ENCODE measurements around the gene CTNNA2.

The CTNNA2 gene

GRCh38 chr2:80333886-80334285 lies 821.0 kb downstream of the CTNNA2 start:
- peaks cover 1% of the 10 kb centered on the region for H3K9me3 Mint-ChIP-seq
- H3K36me3 Mint-ChIP-seq, result no peaks in the 10 kb centered on the region
- no peak overlapping the region for H3K27ac Mint-ChIP-seq
- ATAC-seq (ENCODE audit: low read depth) (no peak), DNase-seq (ENCODE audit: low spot score in 2 of 2) (no peak)
- H3K4me3 Mint-ChIP-seq, result no peak overlapping the region
- no peaks in the 10 kb centered on the region for H3K27me3 Mint-ChIP-seq
- H3K4me1 Mint-ChIP-seq, result no peaks in the 10 kb centered on the region

GRCh38 chr2:80335411-80335810 lies 822.6 kb downstream of the CTNNA2 start:
- Mint-ChIP-seq H3K4me3 (no peak overlapping the region), H3K36me3 (no peaks in the 10 kb centered on the region), H3K27me3 (no peaks in the 10 kb centered on the region), H3K4me1 (no peaks in the 10 kb centered on the region), H3K27ac (no peak overlapping the region), H3K9me3 (peaks cover 1% of the 10 kb centered on the region)
- DNase-seq (ENCODE audit: low spot score in 2 of 2) (no peak), ATAC-seq (ENCODE audit: low read depth) (no peak)

- DNase-seq (ENCODE audit: low spot score in 2 of 2) (no peak), ATAC-seq (ENCODE audit: low read depth) (no peak)
- Mint-ChIP-seq H3K9me3 (peaks cover 3% of the 10 kb centered on the region), H3K4me1 (no peaks in the 10 kb centered on the region), H3K27me3 (no peaks in the 10 kb centered on the region), H3K4me3 (no peak overlapping the region), H3K36me3 (no peaks in the 10 kb centered on the region), H3K27ac (no peak overlapping the region)
These were observed 825.9 kb downstream of the CTNNA2 start for GRCh38 chr2:80338794-80339193.

GRCh38 chr2:80340022-80340421 lies 827.2 kb downstream of the CTNNA2 start:
- Mint-ChIP-seq H3K4me1 (no peaks in the 10 kb centered on the region), H3K4me3 (no peak overlapping the region)

GRCh38 chr2:80348078-80348477 lies 835.2 kb downstream of the CTNNA2 start:
- H3K4me3 Mint-ChIP-seq, result no peak overlapping the region
- no peak for ATAC-seq (ENCODE audit: low read depth)
- H3K27me3 Mint-ChIP-seq, result no peaks in the 10 kb centered on the region
- H3K9me3 Mint-ChIP-seq, result peaks cover 6% of the 10 kb centered on the region
- DNase-seq (ENCODE audit: low spot score in 2 of 2), result no peak
- no peaks in the 10 kb centered on the region for H3K4me1 Mint-ChIP-seq
- no peaks in the 10 kb centered on the region for H3K36me3 Mint-ChIP-seq
- H3K27ac Mint-ChIP-seq, result no peak overlapping the region

More at GRCh38 chr2:80340022-80340421, 827.2 kb downstream of the CTNNA2 start:
- Mint-ChIP-seq H3K27ac (no peak overlapping the region), H3K27me3 (no peaks in the 10 kb centered on the region), H3K9me3 (peaks cover 8% of the 10 kb centered on the region), H3K36me3 (no peaks in the 10 kb centered on the region)
- no peak for DNase-seq (ENCODE audit: low spot score in 2 of 2)
- no peak for ATAC-seq (ENCODE audit: low read depth)

GRCh38 chr2:80348953-80349352 lies 836.1 kb downstream of the CTNNA2 start:
- Mint-ChIP-seq H3K9me3 (peaks cover 6% of the 10 kb centered on the region), H3K27ac (no peak overlapping the region), H3K27me3 (no peaks in the 10 kb centered on the region), H3K4me3 (no peak overlapping the region), H3K36me3 (no peaks in the 10 kb centered on the region), H3K4me1 (no peaks in the 10 kb centered on the region)
- no peak for DNase-seq (ENCODE audit: low spot score in 2 of 2)
- ATAC-seq (ENCODE audit: low read depth), result no peak

- ATAC-seq (ENCODE audit: low read depth) (no peak), DNase-seq (ENCODE audit: low spot score in 2 of 2) (no peak)
- Mint-ChIP-seq H3K9me3 (no peaks in the 10 kb centered on the region), H3K27ac (no peak overlapping the region), H3K36me3 (no peaks in the 10 kb centered on the region), H3K4me3 (no peak overlapping the region), H3K27me3 (no peaks in the 10 kb centered on the region), H3K4me1 (no peaks in the 10 kb centered on the region)
These were observed 838.4 kb downstream of the CTNNA2 start for GRCh38 chr2:80351231-80351630.

GRCh38 chr2:80354858-80355257 lies 842.0 kb downstream of the CTNNA2 start:
- no peak overlapping the region for H3K27ac Mint-ChIP-seq
- ATAC-seq (ENCODE audit: low read depth) (no peak), DNase-seq (ENCODE audit: low spot score in 2 of 2) (no peak)
- H3K4me3 Mint-ChIP-seq, result no peak overlapping the region
- no peaks in the 10 kb centered on the region for H3K36me3 Mint-ChIP-seq
- H3K4me1 Mint-ChIP-seq, result no peaks in the 10 kb centered on the region
- H3K27me3 Mint-ChIP-seq, result no peaks in the 10 kb centered on the region
- H3K9me3 Mint-ChIP-seq, result peaks cover 4% of the 10 kb centered on the region

GRCh38 chr2:80361904-80362303 lies 849.1 kb downstream of the CTNNA2 start:
- DNase-seq (ENCODE audit: low spot score in 2 of 2), result no peak
- peaks cover 2% of the 10 kb centered on the region for H3K9me3 Mint-ChIP-seq
- no peak for ATAC-seq (ENCODE audit: low read depth)
- no peaks in the 10 kb centered on the region for H3K27me3 Mint-ChIP-seq
- H3K4me3 Mint-ChIP-seq, result no peak overlapping the region
- H3K27ac Mint-ChIP-seq, result no peak overlapping the region
- H3K4me1 Mint-ChIP-seq, result no peaks in the 10 kb centered on the region
- H3K36me3 Mint-ChIP-seq, result no peaks in the 10 kb centered on the region

GRCh38 chr2:80363330-80363729 lies 850.5 kb downstream of the CTNNA2 start:
- H3K4me1 Mint-ChIP-seq, result no peaks in the 10 kb centered on the region
- no peaks in the 10 kb centered on the region for H3K27me3 Mint-ChIP-seq
- no peak overlapping the region for H3K27ac Mint-ChIP-seq
- H3K9me3 Mint-ChIP-seq, result peaks cover 2% of the 10 kb centered on the region
- no peaks in the 10 kb centered on the region for H3K36me3 Mint-ChIP-seq
- DNase-seq (ENCODE audit: low spot score in 2 of 2) (no peak), ATAC-seq (ENCODE audit: low read depth) (no peak)
- no peak overlapping the region for H3K4me3 Mint-ChIP-seq

- no peaks in the 10 kb centered on the region for H3K27me3 Mint-ChIP-seq
- no peak for ATAC-seq (ENCODE audit: low read depth)
- DNase-seq (ENCODE audit: low spot score in 2 of 2), result no peak
- H3K27ac Mint-ChIP-seq, result no peak overlapping the region
- no peak overlapping the region for H3K4me3 Mint-ChIP-seq
- no peaks in the 10 kb centered on the region for H3K36me3 Mint-ChIP-seq
- peaks cover 2% of the 10 kb centered on the region for H3K9me3 Mint-ChIP-seq
- no peaks in the 10 kb centered on the region for H3K4me1 Mint-ChIP-seq
These were observed 851.0 kb downstream of the CTNNA2 start for GRCh38 chr2:80363791-80364349.

GRCh38 chr2:80364524-80365212 lies 851.8 kb downstream of the CTNNA2 start:
- Mint-ChIP-seq H3K4me3 (no peak overlapping the region), H3K9me3 (peaks cover 2% of the 10 kb centered on the region), H3K27ac (no peak overlapping the region), H3K4me1 (no peaks in the 10 kb centered on the region), H3K27me3 (no peaks in the 10 kb centered on the region), H3K36me3 (no peaks in the 10 kb centered on the region)
- ATAC-seq (ENCODE audit: low read depth), result no peak
- no peak for DNase-seq (ENCODE audit: low spot score in 2 of 2)

GRCh38 chr2:80365762-80366161 lies 852.9 kb downstream of the CTNNA2 start:
- Mint-ChIP-seq H3K36me3 (no peaks in the 10 kb centered on the region), H3K27me3 (no peaks in the 10 kb centered on the region)
- ATAC-seq (ENCODE audit: low read depth), result no peak

GRCh38 chr2:80370375-80371009 lies 857.6 kb downstream of the CTNNA2 start:
- no peak overlapping the region for H3K27ac Mint-ChIP-seq
- DNase-seq (ENCODE audit: low spot score in 2 of 2) (no peak), ATAC-seq (ENCODE audit: low read depth) (no peak)
- H3K4me1 Mint-ChIP-seq, result no peaks in the 10 kb centered on the region
- no peaks in the 10 kb centered on the region for H3K36me3 Mint-ChIP-seq
- H3K4me3 Mint-ChIP-seq, result no peak overlapping the region
- peaks cover 4% of the 10 kb centered on the region for H3K9me3 Mint-ChIP-seq
- H3K27me3 Mint-ChIP-seq, result no peaks in the 10 kb centered on the region

More at GRCh38 chr2:80365762-80366161, 852.9 kb downstream of the CTNNA2 start:
- Mint-ChIP-seq H3K4me3 (no peak overlapping the region), H3K27ac (no peak overlapping the region), H3K4me1 (no peaks in the 10 kb centered on the region), H3K9me3 (peaks cover 4% of the 10 kb centered on the region)
- DNase-seq (ENCODE audit: low spot score in 2 of 2), result no peak
